Keratinocyte (primary cell): ENCODE results near the gene HIRA.

Source experiments
- EZH2 ChIP-seq: IDR thresholded peaks from one replicate; pipeline ENCODE4 v1.6.1; 2012; ENCODE audit warnings: inconsistent platforms, mild to moderate bottlenecking, low read length, moderate library complexity
- TF ChIP-seq, protein P1 (sequence below), 3 experiments: IDR thresholded peaks in 1 of 3; conservative IDR thresholded peaks in 1 of 3; optimal IDR thresholded peaks in 1 of 3; 2 replicates in 2 of 3; 3 replicates in 1 of 3; pipeline versions ENCODE3 to v1.5.1; 2011; ENCODE audit warnings: low read length in 3 of 3, mild to moderate bottlenecking in 3 of 3, moderate library complexity in 2 of 3, control low read depth in 1 of 3, inconsistent platforms in 1 of 3; ENCODE audit not compliant: insufficient read depth in 2 of 3; ENCODE audit errors: extremely low read depth in 1 of 3

DNA sequence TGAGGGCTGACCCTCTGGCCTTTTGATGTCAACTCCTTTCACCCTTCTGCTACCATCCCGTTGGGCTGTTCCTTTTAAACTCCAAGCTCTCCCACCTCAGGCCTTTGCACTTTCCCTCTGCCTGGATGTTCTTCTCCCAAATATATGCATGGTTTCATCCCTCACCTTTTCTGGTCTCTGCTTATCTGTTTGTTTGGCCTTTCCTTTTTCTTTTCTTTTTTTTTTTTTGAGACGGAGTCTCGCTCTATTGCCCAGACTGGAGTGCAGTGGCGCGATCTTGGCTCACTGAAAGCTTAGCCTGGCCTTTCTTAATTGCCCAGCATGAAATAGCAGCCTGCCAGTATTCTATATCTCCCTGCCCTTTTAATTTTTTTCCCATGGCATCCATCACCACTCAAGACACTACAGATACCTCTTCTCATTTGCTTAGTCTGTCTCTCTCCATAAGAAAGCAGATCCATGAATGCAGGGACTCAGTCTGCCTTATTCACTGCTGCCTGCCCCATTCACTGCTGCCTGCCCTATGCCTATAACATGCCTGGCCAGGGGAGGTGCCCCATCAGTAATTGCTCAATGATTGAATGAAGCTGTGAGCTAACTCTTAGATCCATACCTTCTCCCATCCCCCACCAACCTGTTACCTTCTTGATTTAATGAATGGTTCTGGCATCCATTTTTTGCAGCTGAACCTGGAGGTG lies 81.6 kb downstream of the HIRA start:
- TF ChIP-seq, protein P1, sequence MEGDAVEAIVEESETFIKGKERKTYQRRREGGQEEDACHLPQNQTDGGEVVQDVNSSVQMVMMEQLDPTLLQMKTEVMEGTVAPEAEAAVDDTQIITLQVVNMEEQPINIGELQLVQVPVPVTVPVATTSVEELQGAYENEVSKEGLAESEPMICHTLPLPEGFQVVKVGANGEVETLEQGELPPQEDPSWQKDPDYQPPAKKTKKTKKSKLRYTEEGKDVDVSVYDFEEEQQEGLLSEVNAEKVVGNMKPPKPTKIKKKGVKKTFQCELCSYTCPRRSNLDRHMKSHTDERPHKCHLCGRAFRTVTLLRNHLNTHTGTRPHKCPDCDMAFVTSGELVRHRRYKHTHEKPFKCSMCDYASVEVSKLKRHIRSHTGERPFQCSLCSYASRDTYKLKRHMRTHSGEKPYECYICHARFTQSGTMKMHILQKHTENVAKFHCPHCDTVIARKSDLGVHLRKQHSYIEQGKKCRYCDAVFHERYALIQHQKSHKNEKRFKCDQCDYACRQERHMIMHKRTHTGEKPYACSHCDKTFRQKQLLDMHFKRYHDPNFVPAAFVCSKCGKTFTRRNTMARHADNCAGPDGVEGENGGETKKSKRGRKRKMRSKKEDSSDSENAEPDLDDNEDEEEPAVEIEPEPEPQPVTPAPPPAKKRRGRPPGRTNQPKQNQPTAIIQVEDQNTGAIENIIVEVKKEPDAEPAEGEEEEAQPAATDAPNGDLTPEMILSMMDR (optimal IDR thresholded peaks at IDR 0.05 in 1 of 3, IDR thresholded peaks at IDR 0.05 in 1 of 3, conservative IDR thresholded peaks at IDR 0.05 in 1 of 3; ENCODE audit: extremely low read depth in 1 of 3, insufficient read depth in 2 of 3, low read length in 3 of 3), result no peak
- TF ChIP-seq EZH2, result no peak
